IMR-90 (cell line): ENCODE measurements around the gene RNASET2.

ENCODE experiments used
- BHLHE40 ChIP-seq: fragments of 150-350 bp; IDR thresholded peaks from 2 replicates; pipeline ENCODE4 v1.6.1; 2016; ENCODE audit warnings: mild to moderate bottlenecking, low read depth, low read length
- CEBPB ChIP-seq: IDR thresholded peaks from 2 replicates; pipeline ENCODE4 v1.6.1; 2012; ENCODE audit warnings: low read depth, low read length, improper control_type of control experiment
- CHD1 ChIP-seq: IDR thresholded peaks from 2 replicates; pipeline ENCODE4 v1.6.1; 2012; ENCODE audit warnings: low read depth, low read length, improper control_type of control experiment
- MAFK ChIP-seq: IDR thresholded peaks from 2 replicates; pipeline ENCODE4 v1.6.1; 2012; ENCODE audit warnings: low read depth, low read length, improper control_type of control experiment
- MXI1 ChIP-seq: IDR thresholded peaks from 2 replicates; pipeline ENCODE4 v1.6.1; 2012; ENCODE audit warnings: low read depth, mild to moderate bottlenecking, low read length, moderate library complexity, borderline replicate concordance
- NFE2L2 ChIP-seq: fragments of 150-350 bp; IDR thresholded peaks from 2 replicates; pipeline ENCODE4 v1.6.1; 2016; ENCODE audit warnings: low read depth, mild to moderate bottlenecking, low read length
- POLR2A ChIP-seq: IDR thresholded peaks from 2 replicates; pipeline ENCODE4 v1.6.1; 2012; ENCODE audit warnings: mild to moderate bottlenecking, low read depth, low read length
- RAD21 ChIP-seq: IDR thresholded peaks from 2 replicates; pipeline ENCODE4 v1.6.1; 2012; ENCODE audit warnings: low read length, improper control_type of control experiment
- RCOR1 ChIP-seq: IDR thresholded peaks from 2 replicates; pipeline ENCODE4 v1.6.1; 2012; ENCODE audit warnings: mild to moderate bottlenecking, low read length, improper control_type of control experiment; ENCODE audit not compliant: insufficient replicate concordance
- RFX5 ChIP-seq: IDR thresholded peaks from 2 replicates; pipeline ENCODE4 v1.8.0; 2012; ENCODE audit warnings: low read depth, mild to moderate bottlenecking, low read length, moderate library complexity
- SMC3 ChIP-seq: fragments of 150-350 bp; IDR thresholded peaks from 2 replicates; pipeline ENCODE4 v1.6.1; 2016; ENCODE audit warnings: low read depth, mild to moderate bottlenecking, antibody characterized with exemption, low read length, moderate library complexity
- TF ChIP-seq, protein P1 (sequence below): conservative IDR thresholded peaks from 2 replicates; pipeline ENCODE4 v1.5.1; 2012; ENCODE audit warnings: mild to moderate bottlenecking, low read depth, low read length, improper control_type of control experiment
- TF ChIP-seq, protein P2 (sequence below): fragments of 150-350 bp; IDR thresholded peaks from 2 replicates; pipeline ENCODE4 v1.6.1; 2017; ENCODE audit warnings: mild to moderate bottlenecking, antibody characterized with exemption, low read length, low read depth
- TF ChIP-seq, protein P3 (sequence below): fragments of 150-350 bp; IDR thresholded peaks from 2 replicates; pipeline ENCODE4 v1.6.1; 2016; ENCODE audit warnings: low read depth, mild to moderate bottlenecking, low read length, moderate library complexity, borderline replicate concordance

DNA sequence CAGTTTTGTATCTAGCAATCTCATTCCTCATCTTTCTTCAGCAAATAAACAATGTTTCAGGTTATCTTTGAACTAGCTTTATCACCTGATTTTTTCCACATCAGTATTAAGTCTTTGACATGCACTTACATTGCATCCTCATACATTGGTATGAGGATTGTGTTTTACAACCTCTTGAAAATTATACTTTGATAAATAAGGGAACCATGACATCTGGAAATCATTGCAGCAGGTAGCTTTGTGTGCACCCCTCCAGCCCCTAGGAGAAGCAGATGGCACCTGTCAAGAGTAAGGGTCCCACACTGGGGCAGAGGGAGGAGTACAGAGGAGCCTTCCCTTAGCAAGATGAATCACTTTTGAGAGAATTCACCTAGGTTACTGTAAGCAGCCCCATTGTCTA lies 13.7 kb upstream of the RNASET2 start:
- no peak for TF ChIP-seq MAFK
- TF ChIP-seq RAD21 = no peak
- TF ChIP-seq, protein P1, sequence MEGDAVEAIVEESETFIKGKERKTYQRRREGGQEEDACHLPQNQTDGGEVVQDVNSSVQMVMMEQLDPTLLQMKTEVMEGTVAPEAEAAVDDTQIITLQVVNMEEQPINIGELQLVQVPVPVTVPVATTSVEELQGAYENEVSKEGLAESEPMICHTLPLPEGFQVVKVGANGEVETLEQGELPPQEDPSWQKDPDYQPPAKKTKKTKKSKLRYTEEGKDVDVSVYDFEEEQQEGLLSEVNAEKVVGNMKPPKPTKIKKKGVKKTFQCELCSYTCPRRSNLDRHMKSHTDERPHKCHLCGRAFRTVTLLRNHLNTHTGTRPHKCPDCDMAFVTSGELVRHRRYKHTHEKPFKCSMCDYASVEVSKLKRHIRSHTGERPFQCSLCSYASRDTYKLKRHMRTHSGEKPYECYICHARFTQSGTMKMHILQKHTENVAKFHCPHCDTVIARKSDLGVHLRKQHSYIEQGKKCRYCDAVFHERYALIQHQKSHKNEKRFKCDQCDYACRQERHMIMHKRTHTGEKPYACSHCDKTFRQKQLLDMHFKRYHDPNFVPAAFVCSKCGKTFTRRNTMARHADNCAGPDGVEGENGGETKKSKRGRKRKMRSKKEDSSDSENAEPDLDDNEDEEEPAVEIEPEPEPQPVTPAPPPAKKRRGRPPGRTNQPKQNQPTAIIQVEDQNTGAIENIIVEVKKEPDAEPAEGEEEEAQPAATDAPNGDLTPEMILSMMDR = no peak
- TF ChIP-seq POLR2A = no peak
- TF ChIP-seq RCOR1 = no peak
- TF ChIP-seq CEBPB = no peak
- no peak for TF ChIP-seq RFX5
- TF ChIP-seq MXI1 = no peak
- TF ChIP-seq BHLHE40 = no peak
- TF ChIP-seq CHD1 = no peak
- TF ChIP-seq, protein P2, sequence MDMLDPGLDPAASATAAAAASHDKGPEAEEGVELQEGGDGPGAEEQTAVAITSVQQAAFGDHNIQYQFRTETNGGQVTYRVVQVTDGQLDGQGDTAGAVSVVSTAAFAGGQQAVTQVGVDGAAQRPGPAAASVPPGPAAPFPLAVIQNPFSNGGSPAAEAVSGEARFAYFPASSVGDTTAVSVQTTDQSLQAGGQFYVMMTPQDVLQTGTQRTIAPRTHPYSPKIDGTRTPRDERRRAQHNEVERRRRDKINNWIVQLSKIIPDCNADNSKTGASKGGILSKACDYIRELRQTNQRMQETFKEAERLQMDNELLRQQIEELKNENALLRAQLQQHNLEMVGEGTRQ = no peak
- TF ChIP-seq, protein P3, sequence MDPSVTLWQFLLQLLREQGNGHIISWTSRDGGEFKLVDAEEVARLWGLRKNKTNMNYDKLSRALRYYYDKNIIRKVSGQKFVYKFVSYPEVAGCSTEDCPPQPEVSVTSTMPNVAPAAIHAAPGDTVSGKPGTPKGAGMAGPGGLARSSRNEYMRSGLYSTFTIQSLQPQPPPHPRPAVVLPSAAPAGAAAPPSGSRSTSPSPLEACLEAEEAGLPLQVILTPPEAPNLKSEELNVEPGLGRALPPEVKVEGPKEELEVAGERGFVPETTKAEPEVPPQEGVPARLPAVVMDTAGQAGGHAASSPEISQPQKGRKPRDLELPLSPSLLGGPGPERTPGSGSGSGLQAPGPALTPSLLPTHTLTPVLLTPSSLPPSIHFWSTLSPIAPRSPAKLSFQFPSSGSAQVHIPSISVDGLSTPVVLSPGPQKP = no peak
- no peak for TF ChIP-seq NFE2L2
- no peak for TF ChIP-seq SMC3
